Thoracic aorta (tissue), 2 donors: ENCODE results near the gene KISS1. TPM values are rescaled to one million over a fixed set of nuclear protein-coding genes. Genes with fewer than 3 reads are reported as not detected.
"Not testable (repeated sequence)": the region's sequence is repeated elsewhere in the genome, so short reads cannot be mapped to it uniquely, and the experiment has no call there.

Source experiments
- ATAC-seq: fragments of 150-250 bp; one replicate; pipeline ENCODE4 v1.8.0; 2017; ENCODE audit warnings: low read depth; ENCODE audit not compliant: insufficient number of reproducible peaks, low FRiP score
- DNase-seq: peaks from one replicate; pipeline ENCODE4 v3.0.0-alpha.2; 2020; ENCODE audit warnings: low spot score
- H3K27ac ChIP-seq, 2 donors: fragments of 200-600 bp; sonication (generic); 1 replicate in 1 of 2; 2 replicates in 1 of 2; pipeline ENCODE4 v1.5.1; 2016; ENCODE audit warnings: mild to moderate bottlenecking in 2 of 2, moderate library complexity in 2 of 2
- H3K27me3 ChIP-seq: fragments of 200-600 bp; sonication (generic); replicated peaks from 2 replicates; pipeline ENCODE4 v1.6.0; 2016; ENCODE audit warnings: mild to moderate bottlenecking; ENCODE audit not compliant: insufficient read depth
- H3K36me3 ChIP-seq: fragments of 200-600 bp; sonication (generic); one replicate; pipeline ENCODE4 v1.5.1; 2016
- H3K4me1 ChIP-seq, 2 donors: fragments of 200-600 bp; sonication (generic); 1 replicate in 1 of 2; 2 replicates in 1 of 2; pipeline versions ENCODE4 v1.5.1 to v1.6.0; 2016; ENCODE audit warnings: low read depth in 2 of 2, mild to moderate bottlenecking in 1 of 2; ENCODE audit not compliant: control insufficient read depth in 1 of 2
- H3K4me3 ChIP-seq: fragments of 200-600 bp; sonication (generic); 2 replicates; pipeline ENCODE4 v1.5.1; 2016; ENCODE audit warnings: mild to moderate bottlenecking
- H3K9me3 ChIP-seq: fragments of 200-600 bp; sonication (generic); 2 replicates; pipeline ENCODE4 v1.5.1; 2016
- CTCF ChIP-seq: fragments of 200-600 bp; sonication (generic); IDR thresholded peaks from one replicate; pipeline ENCODE4 v1.5.1; 2019; ENCODE audit warnings: antibody characterized with exemption
- total RNA-seq, 2 donors: library from RNA; depleted of rRNA; stranded (reverse); fragments of >200 nt; gene quantifications; one replicate each; pipeline versions ENCODE4 v1.1.0 to v1.2.3, GENCODE V29; 2016

The KISS1 gene
- not detected for total RNA-seq

- Histone ChIP-seq H3K27ac (no peak within 1 kb of the TSS), H3K9me3 (no peaks in the 10 kb centered on the region), H3K36me3 (no peaks in the 10 kb centered on the region), H3K4me1 (no peaks in the 10 kb centered on the region), H3K27me3 (no peaks in the 10 kb centered on the region), H3K4me3 (no peak within 1 kb of the TSS)
- ATAC-seq (no peak), DNase-seq (no peak)
- no peak for TF ChIP-seq CTCF
Observed at GRCh38 chr1:204196068-204196795, at the start of gene KISS1. Gene KISS1, minus strand, starts transcription at chr1:204196491. Its CDS starts 3,615 bp downstream, at chr1:204192876.

GRCh38 chr1:204242920-204243319 lies 46.6 kb upstream of the KISS1 start:
- TF ChIP-seq CTCF: no peak
- Histone ChIP-seq H3K27ac (no peak overlapping the region), H3K4me3 (no peak overlapping the region), H3K4me1 (no peaks in the 10 kb centered on the region), H3K27me3 (no peaks in the 10 kb centered on the region), H3K36me3 (no peaks in the 10 kb centered on the region), H3K9me3 (no peaks in the 10 kb centered on the region)
- ATAC-seq (no peak), DNase-seq (no peak)

GRCh38 chr1:204241914-204242313 lies 45.6 kb upstream of the KISS1 start:
- no peak for TF ChIP-seq CTCF
- H3K9me3 ChIP-seq: no peaks in the 10 kb centered on the region

DNA sequence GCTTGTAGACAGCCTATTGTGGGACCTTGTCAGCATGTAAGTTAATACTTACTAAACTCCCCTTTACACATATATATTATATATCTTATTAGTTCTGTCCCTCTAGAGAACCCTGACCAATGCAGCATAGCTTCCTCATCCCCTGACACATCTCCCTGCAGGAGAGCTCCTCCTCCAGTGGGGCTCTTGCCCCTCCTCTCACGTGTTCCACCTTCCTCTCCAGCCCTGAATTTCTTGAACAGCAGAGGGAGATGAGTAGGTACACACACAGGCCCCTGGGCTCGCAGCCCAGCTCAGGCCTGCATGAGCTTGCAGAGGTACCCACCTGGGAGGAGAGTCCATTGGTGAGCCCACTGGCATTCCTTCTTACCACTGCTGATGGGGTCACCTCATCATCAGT lies 44.8 kb upstream of the KISS1 start:
- no peak overlapping the region for H3K4me3 ChIP-seq
- H3K4me1 ChIP-seq: no peaks in the 10 kb centered on the region
- ATAC-seq: no peak
- H3K9me3 ChIP-seq: no peaks in the 10 kb centered on the region
- H3K27me3 ChIP-seq: no peaks in the 10 kb centered on the region
- no peak overlapping the region for H3K27ac ChIP-seq
- DNase-seq: no peak
- no peak for TF ChIP-seq CTCF
- H3K36me3 ChIP-seq: no peaks in the 10 kb centered on the region

More at GRCh38 chr1:204241914-204242313, 45.6 kb upstream of the KISS1 start:
- no peak for ATAC-seq
- H3K27me3 ChIP-seq: no peaks in the 10 kb centered on the region
- H3K4me1 ChIP-seq: no peaks in the 10 kb centered on the region
- no peaks in the 10 kb centered on the region for H3K36me3 ChIP-seq
- H3K27ac ChIP-seq: no peak overlapping the region
- no peak for DNase-seq
- H3K4me3 ChIP-seq: no peak overlapping the region

GRCh38 chr1:204240233-204240632 lies 43.9 kb upstream of the KISS1 start:
- ATAC-seq (no peak), DNase-seq (no peak)
- no peak overlapping the region for H3K27ac ChIP-seq
- no peaks in the 10 kb centered on the region for H3K9me3 ChIP-seq
- H3K27me3 ChIP-seq: no peaks in the 10 kb centered on the region
- no peak overlapping the region for H3K4me3 ChIP-seq
- H3K4me1 ChIP-seq: no peaks in the 10 kb centered on the region
- no peak for TF ChIP-seq CTCF
- no peaks in the 10 kb centered on the region for H3K36me3 ChIP-seq

GRCh38 chr1:204239401-204239800 lies 43.1 kb upstream of the KISS1 start:
- H3K27ac ChIP-seq, H3K36me3 ChIP-seq, H3K27me3 ChIP-seq, H3K4me1 ChIP-seq, H3K4me3 ChIP-seq, DNase-seq, ATAC-seq, H3K9me3 ChIP-seq: not testable (repeated sequence)

DNA sequence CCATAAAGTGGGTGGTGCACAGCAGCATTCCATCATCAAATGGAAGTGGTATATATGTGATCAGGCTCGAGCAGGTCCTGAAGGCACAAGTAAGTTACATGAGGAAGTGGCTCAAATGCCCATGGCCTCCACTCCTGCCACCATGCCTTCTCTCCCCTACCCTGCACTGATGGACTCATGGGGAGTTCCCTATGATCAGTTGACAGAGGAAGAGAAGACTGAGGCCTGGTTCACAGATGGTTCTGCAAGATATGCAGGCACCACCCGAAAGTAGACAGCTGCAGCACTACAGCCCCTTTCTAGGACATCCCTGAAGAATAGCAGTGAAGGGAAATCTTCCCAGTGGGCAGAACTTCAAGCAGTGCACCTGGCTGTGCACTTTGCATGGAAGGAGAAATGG lies 42.2 kb upstream of the KISS1 start:
- not testable (repeated sequence) for DNase-seq, ATAC-seq

GRCh38 chr1:204237515-204237914 lies 41.2 kb upstream of the KISS1 start:
- not testable (repeated sequence) for ATAC-seq, H3K4me1 ChIP-seq, DNase-seq, H3K4me3 ChIP-seq, H3K36me3 ChIP-seq, H3K27me3 ChIP-seq, H3K27ac ChIP-seq, H3K9me3 ChIP-seq

More for the DNA sequence above, 42.2 kb upstream of the KISS1 start:
- H3K9me3 ChIP-seq, H3K4me1 ChIP-seq, H3K4me3 ChIP-seq, H3K36me3 ChIP-seq, H3K27me3 ChIP-seq, H3K27ac ChIP-seq: not testable (repeated sequence)
